HG02678 (cell line): ENCODE results near the gene CCHCR1.
"Not testable (repeated sequence)": the region's sequence is repeated elsewhere in the genome, so short reads cannot be mapped to it uniquely, and the experiment has no call there.

Experiments used
- ATAC-seq: cut with Tn5 transposase; IDR thresholded peaks from one replicate; pipeline ENCODE4 v1.9.1; 2021; ENCODE audit warnings: mild to moderate bottlenecking, moderate library complexity; ENCODE audit not compliant: unreplicated experiment

The CCHCR1 gene, protein sequence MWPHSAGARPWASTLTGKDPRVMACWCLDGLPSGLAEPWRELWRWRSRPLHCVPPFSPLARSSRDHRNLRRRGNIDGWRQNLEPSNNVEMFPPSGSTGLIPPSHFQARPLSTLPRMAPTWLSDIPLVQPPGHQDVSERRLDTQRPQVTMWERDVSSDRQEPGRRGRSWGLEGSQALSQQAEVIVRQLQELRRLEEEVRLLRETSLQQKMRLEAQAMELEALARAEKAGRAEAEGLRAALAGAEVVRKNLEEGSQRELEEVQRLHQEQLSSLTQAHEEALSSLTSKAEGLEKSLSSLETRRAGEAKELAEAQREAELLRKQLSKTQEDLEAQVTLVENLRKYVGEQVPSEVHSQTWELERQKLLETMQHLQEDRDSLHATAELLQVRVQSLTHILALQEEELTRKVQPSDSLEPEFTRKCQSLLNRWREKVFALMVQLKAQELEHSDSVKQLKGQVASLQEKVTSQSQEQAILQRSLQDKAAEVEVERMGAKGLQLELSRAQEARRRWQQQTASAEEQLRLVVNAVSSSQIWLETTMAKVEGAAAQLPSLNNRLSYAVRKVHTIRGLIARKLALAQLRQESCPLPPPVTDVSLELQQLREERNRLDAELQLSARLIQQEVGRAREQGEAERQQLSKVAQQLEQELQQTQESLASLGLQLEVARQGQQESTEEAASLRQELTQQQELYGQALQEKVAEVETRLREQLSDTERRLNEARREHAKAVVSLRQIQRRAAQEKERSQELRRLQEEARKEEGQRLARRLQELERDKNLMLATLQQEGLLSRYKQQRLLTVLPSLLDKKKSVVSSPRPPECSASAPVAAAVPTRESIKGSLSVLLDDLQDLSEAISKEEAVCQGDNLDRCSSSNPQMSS

DNA sequence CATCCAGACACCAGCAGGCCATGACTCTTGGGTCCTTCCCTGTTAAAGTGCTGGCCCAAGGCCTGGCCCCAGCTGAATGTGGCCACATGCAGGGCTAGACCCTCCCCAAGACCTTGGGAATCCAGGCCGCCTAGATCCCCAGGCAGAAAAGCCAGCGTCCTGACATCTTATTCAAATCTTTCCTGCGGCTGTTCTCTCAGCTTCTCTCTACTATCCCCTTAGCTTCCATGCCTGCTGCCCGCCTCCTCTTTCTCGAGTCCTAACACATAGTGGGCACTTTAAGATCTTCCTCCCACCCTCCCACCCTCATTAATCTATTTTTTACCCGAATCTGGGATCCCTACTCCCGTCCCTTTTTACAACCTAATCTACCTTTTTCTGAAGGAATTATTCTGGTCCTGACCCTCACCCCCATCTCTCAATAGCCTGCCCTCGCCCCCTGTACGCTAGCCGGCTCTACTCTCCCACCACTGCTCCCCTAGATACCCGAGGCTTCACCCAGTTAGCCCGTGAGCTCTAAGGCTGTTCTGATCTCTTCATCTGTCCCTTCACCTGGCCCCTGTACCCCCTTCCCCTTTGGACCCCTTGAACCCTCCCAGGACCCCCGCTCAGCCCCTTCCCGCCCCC lies at the start of gene CCHCR1:
Gene CCHCR1 (minus strand): TSS at position 290 of the 627 bp plus-strand sequence. CDS start 202 bp downstream, at position 88.
- no peak for ATAC-seq

DNA sequence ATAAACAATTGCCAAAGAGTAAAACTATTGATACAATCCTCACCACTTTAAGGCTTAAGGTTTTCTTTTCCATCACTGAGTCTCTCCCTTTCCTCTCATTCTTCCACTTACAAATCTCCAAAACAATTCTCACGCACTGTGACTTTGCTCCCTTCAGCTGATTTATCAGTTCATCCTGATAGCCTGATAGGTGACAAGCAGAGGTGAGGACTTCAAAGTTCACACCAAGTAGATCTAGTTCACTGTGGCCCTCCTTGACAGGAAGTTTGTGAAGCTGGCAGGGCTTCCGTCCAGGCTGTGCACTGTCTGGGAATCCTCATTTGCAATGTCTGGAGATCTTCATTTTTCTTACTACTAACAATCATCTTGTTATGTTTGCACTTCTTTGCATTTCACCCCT lies 48.0 kb upstream of the CCHCR1 start:
- no peak for ATAC-seq

DNA sequence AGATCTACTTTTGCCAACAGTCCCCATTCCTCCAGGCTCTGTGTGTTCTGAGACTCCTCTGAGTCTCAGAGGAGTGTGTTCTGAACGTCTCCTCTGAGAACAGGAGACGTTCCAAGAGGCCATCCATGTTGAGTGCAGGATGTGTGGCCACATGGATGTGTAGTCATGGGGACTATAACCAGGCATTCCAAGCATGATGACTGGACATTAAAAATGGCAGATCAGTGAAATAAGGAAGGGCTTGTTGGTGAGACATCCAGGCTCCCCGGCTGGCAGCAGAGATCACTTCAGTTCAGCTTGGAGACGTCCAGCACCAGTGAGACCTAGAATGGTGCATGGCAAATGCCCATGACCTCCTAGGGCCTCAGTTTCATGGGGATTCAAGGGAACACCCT lies 47.1 kb upstream of the CCHCR1 start:
- no peak for ATAC-seq

DNA sequence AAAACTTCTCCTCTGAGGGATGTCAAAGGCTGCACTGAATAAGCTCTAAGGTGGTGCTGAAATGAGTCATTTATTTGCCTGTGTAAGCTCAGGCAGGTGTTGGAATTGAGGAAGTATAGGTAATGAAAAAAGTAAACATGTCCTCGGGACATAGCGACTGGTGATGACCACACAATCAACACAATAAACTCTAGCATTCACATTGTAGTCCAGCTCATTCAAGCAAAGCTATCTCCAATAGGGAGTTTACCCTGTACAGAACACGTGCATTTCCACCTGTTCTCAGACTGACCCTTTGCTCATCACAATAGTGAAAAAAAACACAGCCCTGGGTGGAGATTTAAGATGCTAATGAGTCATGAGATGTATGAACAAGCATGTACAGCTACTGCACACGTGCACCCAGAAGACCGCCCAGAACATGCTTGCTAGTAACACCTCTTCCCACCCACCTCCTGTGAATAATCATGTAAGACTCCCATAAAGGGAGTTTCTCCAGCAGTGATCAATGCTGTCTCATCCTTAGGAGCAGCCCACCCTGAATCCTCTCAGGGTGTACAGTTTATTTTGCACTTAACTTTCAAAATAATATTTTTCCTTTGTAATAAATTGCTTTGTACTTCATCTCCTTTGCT lies 45.9 kb upstream of the CCHCR1 start:
- ATAC-seq, result peak; percentile 48

DNA sequence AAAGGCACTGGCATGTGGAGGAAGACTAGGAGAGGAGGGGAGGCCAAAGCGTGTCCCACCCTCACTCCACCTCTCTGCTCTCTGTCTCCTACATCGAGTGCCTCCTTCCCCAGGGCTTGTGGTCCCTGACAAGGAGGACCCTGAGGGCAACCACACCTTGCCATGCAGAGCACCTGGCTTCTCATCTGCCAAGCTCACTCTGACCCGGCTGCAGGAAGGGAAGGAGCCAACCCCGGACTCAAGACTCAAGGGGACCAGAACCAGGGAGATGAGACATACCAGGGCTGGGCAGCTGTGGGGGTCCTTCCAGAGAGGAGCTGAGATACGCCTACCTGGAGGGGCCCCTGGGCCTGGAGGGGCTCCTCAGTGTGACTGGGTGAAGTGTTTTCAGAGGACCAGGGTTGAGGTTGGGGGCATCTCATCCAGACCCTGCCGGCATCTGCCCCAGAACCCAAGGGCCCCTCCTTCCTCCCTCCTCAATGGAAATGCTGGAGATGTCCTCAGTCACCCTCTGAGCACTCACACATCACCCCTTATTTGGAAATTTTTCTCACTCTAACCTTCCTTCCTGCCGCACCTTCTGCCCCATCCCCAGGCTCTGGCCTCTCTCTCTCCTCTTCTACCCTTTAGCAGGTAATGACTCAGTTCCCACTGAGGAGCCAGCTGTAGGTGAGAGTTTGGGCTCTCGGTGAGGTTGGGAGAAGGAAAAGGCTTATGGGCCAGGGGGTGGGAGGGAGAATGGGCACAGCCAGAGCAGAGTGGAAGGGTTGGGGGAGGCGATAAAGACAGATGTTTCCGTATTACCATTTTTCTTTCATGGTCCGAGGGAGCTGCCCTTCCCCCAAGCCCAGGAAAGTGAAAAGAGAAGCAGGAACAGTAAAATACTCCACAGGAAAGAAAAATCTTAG lies 44.9 kb upstream of the CCHCR1 start:
- no peak for ATAC-seq

DNA sequence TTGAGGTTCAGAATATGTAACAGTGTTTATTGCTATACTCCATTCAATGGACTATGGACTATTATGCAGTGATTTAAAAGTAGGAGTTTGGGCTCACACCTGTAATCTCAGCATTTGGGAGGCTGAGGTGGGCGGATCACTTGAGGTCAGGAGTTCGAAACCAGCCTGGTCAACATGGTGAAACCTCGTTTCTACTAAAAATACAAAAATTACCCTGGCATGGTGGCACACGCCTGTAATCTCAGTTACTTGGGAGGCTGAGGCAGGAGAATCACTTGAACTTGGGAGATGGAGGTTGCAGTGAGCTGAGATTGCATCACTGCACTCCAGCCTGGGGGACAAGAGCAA lies 41.5 kb upstream of the CCHCR1 start:
- not testable (repeated sequence) for ATAC-seq

DNA sequence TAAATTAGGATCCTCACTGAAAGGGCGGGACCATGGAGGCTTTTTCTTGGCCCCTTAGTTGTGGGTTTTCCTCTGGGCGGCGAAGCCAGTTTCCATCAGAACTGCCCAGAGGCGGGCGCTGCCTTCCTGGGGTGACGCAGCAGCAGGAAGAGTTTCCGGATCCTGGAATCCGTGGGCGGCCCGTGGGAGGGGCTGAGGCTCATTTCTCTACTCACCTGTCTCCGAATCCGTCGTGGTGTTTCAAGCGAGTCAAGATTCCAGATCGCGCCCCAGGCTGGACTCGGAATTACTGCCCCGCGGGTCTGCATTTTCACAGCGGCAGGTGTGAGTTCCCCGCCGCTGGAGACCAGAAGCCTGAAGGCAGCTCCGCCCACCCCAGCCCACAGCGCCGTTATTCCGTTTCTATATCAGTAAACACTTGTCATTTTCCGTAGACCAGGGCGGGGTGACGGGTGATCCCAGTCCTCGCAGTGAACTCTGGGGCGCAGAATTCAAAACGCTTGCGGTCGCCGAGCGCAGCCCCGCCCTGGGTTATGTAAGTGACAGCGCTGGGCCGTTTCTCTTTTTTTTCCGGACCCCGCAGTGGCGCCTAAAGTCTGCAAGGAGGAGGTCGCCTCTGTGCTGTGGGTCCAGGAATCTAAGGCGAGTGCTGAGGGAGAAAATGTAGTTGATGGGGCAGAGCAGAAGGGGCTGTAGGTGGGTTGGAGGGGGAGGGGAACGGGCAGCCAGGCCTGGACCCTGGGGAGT lies 40.1 kb upstream of the CCHCR1 start:
- peak; percentile 71 for ATAC-seq

DNA sequence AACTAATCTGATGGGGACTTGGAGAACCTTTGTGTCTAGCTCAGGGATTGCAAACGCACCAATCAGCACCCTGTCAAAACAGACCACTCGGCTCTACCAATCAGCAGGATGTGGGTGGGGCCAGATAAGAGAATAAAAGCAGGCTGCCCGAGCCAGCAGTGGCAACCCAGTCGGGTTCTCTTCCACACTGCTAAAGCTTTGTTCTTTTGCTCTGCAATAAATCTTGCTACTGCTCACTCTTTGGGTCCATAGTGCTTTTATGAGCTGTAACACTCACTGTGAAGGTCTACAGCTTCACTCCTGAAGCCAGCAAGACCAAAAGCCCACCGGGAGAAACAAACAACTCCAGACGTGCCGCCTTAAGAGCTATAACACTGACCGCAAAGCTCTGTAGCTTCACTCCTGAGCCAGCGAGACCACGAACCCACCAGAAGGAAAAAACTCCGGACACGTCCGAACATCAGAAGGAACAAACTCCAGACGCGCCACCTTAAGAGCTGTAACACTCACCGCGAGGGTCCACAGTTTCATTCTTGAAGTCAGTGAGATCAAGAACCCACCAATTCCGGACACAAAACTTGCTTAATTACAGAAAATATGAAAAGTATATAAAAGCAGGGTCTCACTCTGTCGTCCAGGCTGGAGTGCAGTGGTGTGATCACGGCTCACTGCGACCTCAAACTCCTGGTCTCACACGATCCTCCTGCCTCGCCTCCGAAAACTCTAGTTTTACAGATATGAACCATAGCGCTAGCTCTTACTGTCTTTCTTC lies 38.8 kb upstream of the CCHCR1 start:
- not testable (repeated sequence) for ATAC-seq

DNA sequence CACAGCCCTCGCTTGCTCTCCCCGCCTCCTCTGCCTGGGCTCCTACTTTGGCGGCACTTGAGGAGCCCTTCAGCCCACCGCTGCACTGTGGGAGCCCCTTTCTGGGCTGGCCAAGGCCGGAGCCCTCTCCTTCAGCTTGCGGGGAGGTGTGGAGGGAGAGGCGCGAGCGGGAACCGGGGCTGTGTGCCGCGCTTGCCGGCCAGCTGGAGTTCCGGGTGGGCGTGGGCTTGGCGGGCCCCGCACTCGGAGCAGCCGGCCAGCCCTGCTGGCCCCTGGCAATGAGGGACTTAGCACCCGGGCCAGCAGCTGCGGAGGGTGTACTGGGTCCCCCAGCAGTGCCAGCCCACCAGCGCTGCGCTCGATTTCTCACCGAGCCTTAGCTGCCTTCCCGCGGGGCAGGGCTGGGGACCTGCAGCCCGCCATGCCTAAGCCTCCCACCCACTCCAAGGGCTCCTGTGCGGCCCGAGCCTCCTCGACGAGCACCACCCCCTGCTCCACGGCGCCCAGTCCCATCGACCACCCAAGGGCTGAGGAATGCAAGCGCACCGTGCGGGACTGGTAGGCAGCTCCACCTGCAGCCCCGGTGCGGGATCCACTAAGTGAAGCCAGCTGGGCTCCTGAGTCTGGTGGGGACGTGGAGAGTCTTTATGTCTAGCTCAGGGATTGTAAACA lies 37.8 kb upstream of the CCHCR1 start:
- not testable (repeated sequence) for ATAC-seq

DNA sequence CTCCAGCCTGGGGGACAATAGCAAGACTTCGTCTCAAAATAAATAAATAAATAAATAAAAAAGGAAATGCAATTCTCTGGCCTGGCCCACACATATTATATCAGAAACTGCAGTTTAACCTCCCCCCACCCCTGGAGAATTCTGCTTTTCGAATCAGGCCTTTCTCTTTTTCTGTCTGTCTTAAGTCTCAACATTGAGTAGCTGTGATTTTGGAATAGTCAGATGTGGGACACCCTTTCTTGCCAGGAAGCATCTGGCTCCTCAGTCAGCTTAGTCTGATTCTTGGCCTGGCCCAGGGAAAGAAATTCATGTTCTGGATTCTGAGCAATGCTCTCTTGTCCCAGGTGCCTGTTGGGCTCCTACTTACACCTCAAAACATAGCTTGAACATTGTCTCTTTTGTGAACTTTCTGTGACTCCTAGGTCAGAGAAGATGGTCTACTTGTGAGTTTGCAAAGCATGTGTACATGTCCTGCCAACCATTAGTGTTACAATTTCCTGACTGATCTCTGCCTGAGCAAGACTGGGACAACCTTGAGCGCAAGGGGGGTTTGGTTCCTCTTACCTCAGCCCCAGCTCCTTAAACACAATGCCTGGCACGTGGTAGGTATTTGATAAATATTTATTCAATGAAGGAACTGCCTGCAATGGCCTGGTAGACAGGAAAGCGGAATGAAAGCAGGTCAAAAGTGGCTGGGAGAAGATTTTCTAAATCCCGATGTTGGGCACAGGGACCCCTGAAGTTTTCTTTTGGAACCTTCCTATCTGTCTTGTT lies 36.6 kb upstream of the CCHCR1 start:
- ATAC-seq, result no peak

DNA sequence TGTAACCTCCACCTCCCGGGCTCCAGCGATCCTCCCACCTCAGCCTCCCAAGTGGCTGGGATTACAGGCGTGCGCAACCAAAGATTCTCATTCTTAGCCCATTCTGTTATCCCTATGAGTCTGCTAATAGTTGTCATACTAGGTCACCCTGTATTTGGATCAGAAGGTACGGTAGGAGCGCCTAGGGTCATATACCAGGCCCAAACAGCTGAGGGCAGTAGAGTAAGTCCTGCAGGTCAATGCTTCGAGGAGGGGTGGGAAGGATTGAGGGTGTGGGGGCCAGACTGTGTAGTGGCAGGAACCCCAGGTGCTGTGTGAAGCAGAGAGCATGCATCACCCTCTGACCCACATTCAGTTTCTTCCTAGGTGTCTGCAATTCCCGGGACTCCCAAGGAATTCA lies 35.6 kb upstream of the CCHCR1 start:
- ATAC-seq, result no peak

DNA sequence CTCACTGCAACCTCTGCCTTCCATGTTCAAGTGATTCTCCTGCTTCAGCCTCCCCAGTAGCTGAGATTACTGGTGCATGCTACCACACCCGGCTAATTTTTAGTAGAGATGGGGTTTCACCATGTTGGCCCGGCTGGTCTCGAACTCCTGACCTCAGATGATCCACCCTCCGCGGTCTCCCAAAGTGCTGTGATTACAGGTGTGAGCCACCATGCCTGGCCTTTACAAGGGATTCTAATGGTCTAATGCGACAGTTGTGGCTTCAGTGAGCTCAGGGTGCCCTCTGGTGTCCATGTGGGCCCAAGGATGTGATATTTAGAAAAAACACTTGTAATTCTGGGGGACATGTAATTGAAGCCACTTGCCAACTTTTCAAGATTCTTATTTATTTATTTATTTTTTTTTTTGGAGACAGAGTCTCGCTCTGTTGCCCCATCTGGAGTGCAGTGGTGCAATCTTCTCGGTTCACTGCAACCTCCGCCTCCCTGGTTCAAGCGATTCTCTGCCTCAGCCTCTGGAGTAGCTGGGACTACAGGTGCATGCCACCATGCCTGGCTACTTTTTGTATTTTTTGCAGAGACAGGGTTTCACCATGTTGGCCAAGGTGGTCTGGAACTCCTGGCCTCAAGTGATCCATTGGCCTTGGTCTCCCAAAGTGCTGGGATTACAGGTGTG lies 35.0 kb upstream of the CCHCR1 start:
- not testable (repeated sequence) for ATAC-seq

DNA sequence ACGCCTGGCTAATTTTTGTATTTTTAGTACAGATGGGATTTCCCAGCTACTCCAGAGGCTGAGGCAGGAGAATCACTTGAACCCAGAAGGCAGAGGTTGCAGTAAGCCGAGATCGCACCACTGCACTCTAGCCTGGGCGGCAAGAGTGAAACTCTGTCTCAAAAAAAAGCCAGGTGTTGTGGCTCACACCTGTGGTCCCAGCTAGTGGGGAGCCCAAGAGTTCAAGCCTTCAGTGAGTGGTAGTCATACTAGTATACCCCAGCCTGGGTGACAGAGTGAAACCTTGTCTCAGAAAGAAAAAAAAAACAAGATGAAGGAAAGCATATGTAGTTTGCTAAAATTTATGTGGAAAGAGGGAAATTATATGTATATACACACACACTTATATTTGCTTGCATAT lies 32.9 kb upstream of the CCHCR1 start:
- peak; percentile 79 for ATAC-seq

DNA sequence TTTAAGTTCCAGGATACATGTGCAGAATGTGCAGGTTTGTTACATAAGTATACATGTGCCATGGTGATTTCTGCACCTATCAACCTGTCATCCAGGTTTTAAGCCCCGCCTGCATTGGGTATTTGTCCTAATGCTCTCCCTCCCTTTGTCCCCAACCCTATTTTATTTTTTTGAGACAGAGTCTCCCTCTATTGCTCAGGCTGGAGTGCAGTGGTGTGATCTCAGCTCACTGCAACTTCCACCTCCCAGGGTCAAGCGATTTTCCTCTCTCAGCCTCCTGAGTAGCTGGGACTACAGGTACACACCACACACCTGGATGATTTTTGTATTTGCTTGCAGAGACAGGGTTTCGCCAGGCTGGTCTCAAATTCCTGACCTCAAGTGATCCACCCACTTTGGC lies 31.6 kb upstream of the CCHCR1 start:
- not testable (repeated sequence) for ATAC-seq

DNA sequence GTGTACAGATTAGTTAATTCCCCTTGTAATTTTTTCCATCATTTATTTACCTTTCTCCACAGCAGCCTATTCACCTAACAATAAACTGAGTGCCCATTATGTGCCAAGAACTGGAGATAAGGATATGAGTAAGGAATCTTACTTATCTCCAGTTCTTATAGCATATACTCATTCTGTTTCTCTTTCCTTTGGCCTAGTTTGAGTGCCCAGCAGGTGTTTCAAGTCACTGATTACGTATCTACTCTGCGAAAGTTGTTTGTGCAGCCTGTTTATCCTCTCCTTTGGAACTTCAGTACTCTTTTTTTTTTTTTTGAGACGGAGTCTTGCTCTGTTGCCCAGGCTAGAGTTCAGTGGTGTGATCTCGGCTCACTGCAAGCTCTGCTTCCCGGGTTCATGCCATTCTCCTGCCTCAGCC lies 30.2 kb upstream of the CCHCR1 start:
- no peak for ATAC-seq

DNA sequence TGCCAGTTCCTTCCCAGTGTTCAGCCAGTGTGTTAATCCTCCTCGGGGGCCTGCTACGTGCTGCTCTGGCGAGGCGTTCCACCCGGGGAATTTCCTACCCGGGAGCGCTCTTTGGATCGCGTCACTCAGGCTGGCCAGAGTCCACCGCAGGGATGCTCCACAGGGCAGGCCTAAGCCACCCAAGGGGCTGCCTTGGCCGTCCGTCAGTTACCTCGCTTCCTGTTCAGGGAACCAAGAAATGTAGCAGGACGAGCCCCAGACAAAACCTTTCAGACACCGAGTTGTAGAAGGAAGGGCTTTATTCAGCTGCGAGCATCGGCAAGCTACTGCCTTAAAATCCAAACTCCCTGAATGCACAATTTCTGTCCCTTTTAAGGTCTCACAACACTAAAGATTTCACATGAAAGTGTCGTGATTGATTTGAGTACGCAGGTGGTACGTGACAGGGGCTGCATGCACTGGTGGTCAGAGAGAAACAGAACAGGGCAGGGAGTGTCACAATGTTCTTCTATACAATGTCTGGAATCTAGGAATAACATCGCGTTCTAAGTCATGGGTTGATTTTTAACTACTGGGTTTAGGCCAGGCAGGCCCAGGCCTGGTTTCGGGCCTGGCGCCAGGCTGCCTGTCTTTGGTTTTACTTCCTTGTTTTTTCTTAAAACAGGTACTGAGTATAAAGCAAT lies 28.6 kb upstream of the CCHCR1 start:
- no peak for ATAC-seq
